Ectodermal cell (in vitro differentiated cells): ENCODE results near the gene ACTG1.

ENCODE experiments used
- H3K27ac ChIP-seq: 2 replicates; pipeline ENCODE4 v1.7.0; 2013; ENCODE audit warnings: mild to moderate bottlenecking, low read depth, low read length; ENCODE audit not compliant: insufficient read depth, poor library complexity, severe bottlenecking
- H3K27me3 ChIP-seq: 2 replicates; pipeline ENCODE4 v1.7.0; 2013; ENCODE audit warnings: mild to moderate bottlenecking, low read length; ENCODE audit not compliant: insufficient read depth, control insufficient read depth, poor library complexity, severe bottlenecking
- H3K36me3 ChIP-seq: one replicate; pipeline ENCODE4 v1.7.0; 2013; ENCODE audit warnings: low read length; ENCODE audit not compliant: control insufficient read depth, insufficient read depth
- H3K4me1 ChIP-seq: one replicate; pipeline ENCODE4 v1.7.0; 2013; ENCODE audit warnings: low read length; ENCODE audit not compliant: control insufficient read depth, insufficient read depth
- H3K4me3 ChIP-seq: 2 replicates; pipeline ENCODE4 v1.7.0; 2013; ENCODE audit warnings: low read depth, low read length, control low read depth; ENCODE audit not compliant: insufficient read depth
- H3K9me3 ChIP-seq: 2 replicates; pipeline ENCODE4 v1.7.0; 2013; ENCODE audit warnings: mild to moderate bottlenecking, low read length, moderate library complexity; ENCODE audit not compliant: control insufficient read depth
- WGBS, 2 experiments: methylation state at CpG; one replicate each; pipeline ENCODE4 v1.1.7; 2013; ENCODE audit warnings: missing lambda C conversion rate in 2 of 2; 5-methylcytosine and 5-hydroxymethylcytosine counted together

Gene ACTG1

GRCh38 chr17:81537856-81538555 is 25.4 kb upstream of the ACTG1 start:
- Histone ChIP-seq H3K9me3 (no peaks in the 10 kb centered on the region), H3K36me3 (peaks cover 4% of the 10 kb centered on the region), H3K4me1 (peaks cover 8% of the 10 kb centered on the region), H3K27ac (no peak overlapping the region), H3K4me3 (no peak overlapping the region), H3K27me3 (peaks cover 23% of the 10 kb centered on the region)
- WGBS, 2 experiments: 79 to 82% methylated on average over 26 of the region's 26 CpGs

GRCh38 chr17:81537343-81537855 is 24.8 kb upstream of the ACTG1 start:
- peaks cover 4% of the 10 kb centered on the region for H3K36me3 ChIP-seq
- H3K9me3 ChIP-seq: no peaks in the 10 kb centered on the region
- peaks cover 27% of the 10 kb centered on the region for H3K27me3 ChIP-seq
- H3K27ac ChIP-seq: no peak overlapping the region
- peaks cover 8% of the 10 kb centered on the region for H3K4me1 ChIP-seq
- H3K4me3 ChIP-seq: no peak overlapping the region
- 19 to 27% methylated on average over 17 of the region's 17 CpGs for WGBS, 2 experiments

GRCh38 chr17:81536299-81537290 is 24.0 kb upstream of the ACTG1 start:
- H3K9me3 ChIP-seq: no peaks in the 10 kb centered on the region
- H3K27ac ChIP-seq: no peak overlapping the region
- WGBS, 2 experiments: 42 to 46% methylated on average over 89 of the region's 89 CpGs
- H3K27me3 ChIP-seq: peaks cover 27% of the 10 kb centered on the region
- peaks cover 4% of the 10 kb centered on the region for H3K36me3 ChIP-seq
- no peak overlapping the region for H3K4me3 ChIP-seq
- peaks cover 8% of the 10 kb centered on the region for H3K4me1 ChIP-seq

GRCh38 chr17:81535480-81536298 is 23.1 kb upstream of the ACTG1 start:
- H3K27ac ChIP-seq: no peak overlapping the region
- H3K4me3 ChIP-seq: no peak overlapping the region
- peaks cover 27% of the 10 kb centered on the region for H3K27me3 ChIP-seq
- peaks cover 8% of the 10 kb centered on the region for H3K4me1 ChIP-seq
- no peaks in the 10 kb centered on the region for H3K9me3 ChIP-seq
- WGBS, 2 experiments: 88 to 89% methylated on average over 13 of the region's 13 CpGs
- H3K36me3 ChIP-seq: no peaks in the 10 kb centered on the region

GRCh38 chr17:81535007-81535328 is 22.4 kb upstream of the ACTG1 start:
- H3K36me3 ChIP-seq: no peaks in the 10 kb centered on the region
- 87% methylated on average over 5 of the region's 5 CpGs for WGBS, 2 experiments

GRCh38 chr17:81534157-81535006 is 21.8 kb upstream of the ACTG1 start:
- H3K27ac ChIP-seq: no peak overlapping the region
- H3K9me3 ChIP-seq: no peaks in the 10 kb centered on the region
- H3K36me3 ChIP-seq: no peaks in the 10 kb centered on the region
- WGBS, 2 experiments: 74 to 80% methylated on average over 6 of the region's 6 CpGs
- H3K4me1 ChIP-seq: peaks cover 8% of the 10 kb centered on the region
- H3K27me3 ChIP-seq: peaks cover 27% of the 10 kb centered on the region
- no peak overlapping the region for H3K4me3 ChIP-seq

More at GRCh38 chr17:81535007-81535328, 22.4 kb upstream of the ACTG1 start:
- Histone ChIP-seq H3K27me3 (peaks cover 27% of the 10 kb centered on the region), H3K4me3 (no peak overlapping the region), H3K4me1 (peaks cover 8% of the 10 kb centered on the region), H3K27ac (no peak overlapping the region), H3K9me3 (no peaks in the 10 kb centered on the region)

- WGBS, 2 experiments: 81 to 82% methylated on average over 21 of the region's 21 CpGs
- Histone ChIP-seq H3K27ac (no peak overlapping the region), H3K9me3 (no peaks in the 10 kb centered on the region), H3K4me3 (no peak overlapping the region), H3K36me3 (no peaks in the 10 kb centered on the region), H3K27me3 (peaks cover 27% of the 10 kb centered on the region), H3K4me1 (peaks cover 8% of the 10 kb centered on the region)
Measured at GRCh38 chr17:81533339-81534141, 20.9 kb upstream of the ACTG1 start.

- Histone ChIP-seq H3K9me3 (no peaks in the 10 kb centered on the region), H3K27me3 (peaks cover 27% of the 10 kb centered on the region), H3K36me3 (no peaks in the 10 kb centered on the region), H3K4me3 (no peak overlapping the region), H3K4me1 (peaks cover 8% of the 10 kb centered on the region), H3K27ac (no peak overlapping the region)
- WGBS, 2 experiments: 91 to 92% methylated on average over 11 of the region's 11 CpGs
Measured at GRCh38 chr17:81532490-81533287, 20.1 kb upstream of the ACTG1 start.
